DMS53 treated with DMSO at 0.1 percent for 48 hours (cell line): Measurements from ENCODE around the gene CHRND.

Source experiments
- DNase-seq: peaks from one replicate; lab custom pipeline; 2025; ENCODE audit not compliant: unreplicated experiment; lab: John Stamatoyannopoulos, UW

The CHRND gene

DNA sequence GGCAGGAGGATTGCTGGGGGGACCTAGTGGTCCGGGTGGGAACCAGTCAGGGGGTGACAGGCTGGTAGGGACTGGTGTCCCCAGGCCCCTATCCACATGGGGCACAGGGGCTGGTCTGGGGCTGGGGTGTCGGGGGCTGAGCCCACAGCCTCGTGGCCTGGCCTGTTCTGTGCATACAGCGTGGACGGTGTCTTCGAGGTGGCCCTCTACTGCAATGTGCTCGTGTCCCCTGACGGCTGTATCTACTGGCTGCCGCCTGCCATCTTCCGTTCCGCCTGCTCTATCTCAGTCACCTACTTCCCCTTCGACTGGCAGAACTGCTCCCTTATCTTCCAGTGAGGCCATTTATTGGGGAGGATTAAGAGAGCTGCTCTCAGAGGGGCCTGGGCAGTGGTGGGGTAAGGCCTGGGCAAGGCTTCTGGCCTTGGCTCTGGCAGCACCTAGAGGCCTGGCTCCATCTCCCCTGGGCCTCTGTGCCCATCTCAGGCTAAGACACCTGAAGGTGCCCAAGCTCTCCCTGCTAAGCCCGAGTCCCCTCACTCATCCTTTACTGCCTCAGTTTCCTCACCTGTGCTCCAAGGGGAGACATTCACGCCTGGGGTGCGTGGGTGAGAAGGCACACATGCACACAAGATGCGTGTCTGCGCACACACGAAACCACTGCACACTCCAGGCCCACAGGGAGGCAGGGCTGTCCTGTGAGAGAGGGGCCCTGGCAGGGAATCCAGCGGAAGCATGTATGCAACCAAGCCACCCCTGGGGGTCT lies 15.4 kb downstream of the CHRND start:
- DNase-seq, result no peak

DNA sequence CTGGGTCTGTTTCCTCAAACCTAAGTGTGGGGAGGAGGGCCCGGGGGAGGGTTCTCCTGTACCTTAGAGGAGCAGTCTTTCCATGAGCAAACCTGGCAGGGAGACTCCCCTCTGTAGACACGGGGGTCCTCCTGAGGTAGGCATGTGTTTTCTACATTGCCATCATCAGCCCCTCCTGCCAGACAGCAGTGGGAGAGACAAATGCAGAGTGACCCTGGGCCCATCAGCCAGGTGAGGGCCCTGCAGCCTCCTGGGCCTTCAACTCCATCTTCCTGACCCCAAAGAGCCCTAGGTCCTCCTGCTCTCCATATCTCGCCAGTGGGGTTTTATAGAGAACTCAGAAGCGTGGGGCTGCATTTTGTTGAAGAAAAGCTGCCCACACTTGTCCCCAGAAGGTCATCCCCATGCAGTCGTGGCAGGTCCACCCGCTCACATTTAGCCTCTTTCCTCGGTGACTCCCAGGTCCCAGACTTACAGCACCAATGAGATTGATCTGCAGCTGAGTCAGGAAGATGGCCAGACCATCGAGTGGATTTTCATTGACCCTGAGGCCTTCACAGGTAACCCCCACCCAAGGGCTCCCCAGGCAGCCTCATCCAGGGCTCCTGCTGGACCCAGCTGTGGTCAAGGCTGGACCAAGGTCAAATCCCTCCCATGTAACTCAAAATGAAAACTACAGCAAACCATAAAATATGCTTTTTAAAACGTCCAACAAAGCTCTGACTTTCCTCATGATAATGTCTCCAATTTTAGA lies 16.2 kb downstream of the CHRND start:
- no peak for DNase-seq

DNA sequence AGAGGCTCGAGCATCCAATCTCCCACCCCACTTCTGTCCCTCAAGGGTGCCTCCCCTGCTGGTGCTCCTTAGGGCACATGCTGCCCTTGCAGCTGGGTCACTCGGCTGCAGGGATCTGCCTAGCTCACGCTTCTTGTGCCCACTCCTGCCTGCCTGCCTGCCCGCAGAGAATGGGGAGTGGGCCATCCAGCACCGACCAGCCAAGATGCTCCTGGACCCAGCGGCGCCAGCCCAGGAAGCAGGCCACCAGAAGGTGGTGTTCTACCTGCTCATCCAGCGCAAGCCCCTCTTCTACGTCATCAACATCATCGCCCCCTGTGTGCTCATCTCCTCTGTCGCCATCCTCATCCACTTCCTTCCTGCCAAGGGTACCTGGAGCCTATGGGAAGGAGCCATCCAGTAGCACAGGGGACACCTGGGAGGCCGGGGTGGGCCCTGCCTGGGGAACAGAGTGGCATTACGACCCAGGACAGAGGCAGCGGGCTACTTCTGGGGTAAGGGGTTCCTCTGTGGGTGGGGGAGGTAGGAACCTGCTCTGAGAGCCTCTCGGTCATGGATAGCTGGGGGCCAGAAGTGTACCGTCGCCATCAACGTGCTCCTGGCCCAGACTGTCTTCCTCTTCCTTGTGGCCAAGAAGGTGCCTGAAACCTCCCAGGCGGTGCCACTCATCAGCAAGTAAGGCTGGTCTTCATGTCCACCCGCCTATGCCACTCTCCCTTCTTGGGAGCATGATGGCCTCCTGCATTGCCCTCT lies 16.9 kb downstream of the CHRND start:
- DNase-seq, result no peak

DNA sequence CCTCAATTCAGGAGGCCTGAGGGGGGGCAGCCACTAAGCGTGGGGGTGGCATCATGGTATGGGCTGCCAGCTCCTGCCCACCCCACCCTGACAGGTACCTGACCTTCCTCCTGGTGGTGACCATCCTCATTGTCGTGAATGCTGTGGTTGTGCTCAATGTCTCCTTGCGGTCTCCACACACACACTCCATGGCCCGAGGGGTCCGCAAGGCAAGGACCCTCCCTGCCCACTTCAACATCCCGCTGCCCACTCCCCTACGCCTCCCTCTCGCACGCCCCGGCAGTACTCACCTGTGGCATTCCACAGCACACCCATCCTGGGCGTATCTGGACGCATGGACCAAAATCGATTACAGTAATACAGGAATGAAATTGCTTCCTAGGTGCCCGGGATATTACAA lies 17.5 kb downstream of the CHRND start:
- DNase-seq, result no peak

DNA sequence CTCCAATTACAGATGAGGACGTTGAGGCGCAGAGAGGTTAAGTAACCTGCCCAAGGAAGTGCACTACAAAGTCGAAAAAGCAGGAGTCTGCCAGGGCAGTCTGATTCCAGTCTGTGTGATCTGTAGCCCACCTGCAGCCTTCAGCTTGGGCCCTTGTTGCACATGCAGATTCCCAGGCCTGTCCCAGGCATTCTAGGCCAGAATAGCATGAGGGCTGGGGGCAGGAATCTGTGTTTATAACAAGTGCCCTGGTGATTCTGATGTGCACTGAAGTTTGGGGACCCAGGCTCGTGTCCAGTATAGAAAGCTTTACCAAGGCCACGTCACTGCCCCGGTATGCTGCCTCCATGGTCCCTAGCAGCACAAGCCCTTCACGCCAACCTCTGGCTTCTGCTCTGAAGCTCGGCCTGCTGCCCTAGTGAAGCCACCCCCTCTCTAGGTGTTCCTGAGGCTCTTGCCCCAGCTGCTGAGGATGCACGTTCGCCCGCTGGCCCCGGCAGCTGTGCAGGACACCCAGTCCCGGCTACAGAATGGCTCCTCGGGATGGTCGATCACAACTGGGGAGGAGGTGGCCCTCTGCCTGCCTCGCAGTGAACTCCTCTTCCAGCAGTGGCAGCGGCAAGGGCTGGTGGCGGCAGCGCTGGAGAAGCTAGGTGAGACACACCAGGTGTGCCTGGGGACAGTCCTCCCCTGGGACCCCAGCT lies 18.1 kb downstream of the CHRND start:
- no peak for DNase-seq

DNA sequence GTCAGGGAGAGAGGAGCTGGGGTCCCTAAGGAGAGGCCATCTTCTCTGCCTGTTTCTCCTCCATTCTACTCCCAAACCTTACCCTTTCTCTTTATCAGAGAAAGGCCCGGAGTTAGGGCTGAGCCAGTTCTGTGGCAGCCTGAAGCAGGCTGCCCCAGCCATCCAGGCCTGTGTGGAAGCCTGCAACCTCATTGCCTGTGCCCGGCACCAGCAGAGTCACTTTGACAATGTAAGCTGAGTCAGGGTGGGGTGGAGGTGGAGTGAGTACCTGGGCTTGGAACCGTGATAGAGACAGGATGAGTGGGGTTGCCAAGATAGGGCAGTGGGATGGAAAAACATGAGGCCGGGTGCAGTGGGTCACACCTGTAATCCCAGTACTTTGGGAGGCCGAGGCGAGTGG lies 18.7 kb downstream of the CHRND start:
- no peak for DNase-seq

DNA sequence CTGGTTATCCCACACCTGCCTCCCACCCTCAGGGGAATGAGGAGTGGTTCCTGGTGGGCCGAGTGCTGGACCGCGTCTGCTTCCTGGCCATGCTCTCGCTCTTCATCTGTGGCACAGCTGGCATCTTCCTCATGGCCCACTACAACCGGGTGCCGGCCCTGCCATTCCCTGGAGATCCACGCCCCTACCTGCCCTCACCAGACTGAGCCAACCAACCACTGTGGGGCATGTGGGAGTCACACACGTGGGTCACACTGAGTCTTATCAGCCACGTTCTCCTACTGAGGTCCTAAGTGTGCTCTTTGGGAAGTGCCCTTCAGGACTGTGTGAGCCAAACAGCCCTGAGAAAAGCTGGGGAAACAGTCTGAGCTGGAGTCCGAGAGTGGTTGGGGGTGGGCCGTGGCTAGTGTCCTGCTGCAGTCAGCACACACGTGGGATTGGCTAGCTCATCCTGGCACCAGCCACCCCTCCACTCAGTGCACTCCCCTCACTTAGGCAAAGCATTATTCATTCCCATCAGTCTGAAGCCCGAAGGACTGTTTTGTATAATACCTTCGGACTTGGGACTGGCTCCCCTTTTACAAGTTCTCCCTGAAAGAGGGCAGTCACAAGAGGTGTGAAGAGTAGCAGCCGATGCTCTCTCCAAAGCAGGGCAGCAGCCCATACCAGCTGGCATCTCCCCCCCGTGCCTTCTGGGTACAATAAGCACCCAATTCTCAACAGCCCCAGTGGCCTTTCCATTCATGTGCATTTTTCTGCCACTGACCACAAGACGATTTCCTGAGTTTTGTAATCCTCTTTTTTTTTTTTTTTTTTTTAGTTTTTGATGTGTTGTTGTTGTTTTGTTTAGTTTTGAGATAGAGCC lies 19.8 kb downstream of the CHRND start:
- DNase-seq, result no peak

DNA sequence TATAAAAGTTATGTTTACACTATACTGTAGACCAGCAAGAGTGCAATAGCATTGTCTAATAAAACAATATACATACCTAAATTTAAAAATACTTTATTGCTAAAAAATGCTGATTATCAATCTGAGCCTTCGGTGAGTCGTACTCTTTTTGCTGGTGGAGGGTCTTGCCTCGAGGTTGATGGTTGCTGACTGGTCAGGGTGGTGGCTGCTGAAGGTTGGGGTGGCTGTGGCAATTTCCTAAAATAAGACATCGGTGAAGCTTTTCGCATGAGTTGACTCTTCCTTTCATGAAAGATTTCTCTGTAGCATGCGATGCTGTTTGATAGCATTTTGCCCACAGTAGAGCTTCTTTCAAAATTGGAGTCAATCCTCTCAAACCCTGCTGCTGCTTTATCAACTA lies 22.0 kb downstream of the CHRND start:
- no peak for DNase-seq

DNA sequence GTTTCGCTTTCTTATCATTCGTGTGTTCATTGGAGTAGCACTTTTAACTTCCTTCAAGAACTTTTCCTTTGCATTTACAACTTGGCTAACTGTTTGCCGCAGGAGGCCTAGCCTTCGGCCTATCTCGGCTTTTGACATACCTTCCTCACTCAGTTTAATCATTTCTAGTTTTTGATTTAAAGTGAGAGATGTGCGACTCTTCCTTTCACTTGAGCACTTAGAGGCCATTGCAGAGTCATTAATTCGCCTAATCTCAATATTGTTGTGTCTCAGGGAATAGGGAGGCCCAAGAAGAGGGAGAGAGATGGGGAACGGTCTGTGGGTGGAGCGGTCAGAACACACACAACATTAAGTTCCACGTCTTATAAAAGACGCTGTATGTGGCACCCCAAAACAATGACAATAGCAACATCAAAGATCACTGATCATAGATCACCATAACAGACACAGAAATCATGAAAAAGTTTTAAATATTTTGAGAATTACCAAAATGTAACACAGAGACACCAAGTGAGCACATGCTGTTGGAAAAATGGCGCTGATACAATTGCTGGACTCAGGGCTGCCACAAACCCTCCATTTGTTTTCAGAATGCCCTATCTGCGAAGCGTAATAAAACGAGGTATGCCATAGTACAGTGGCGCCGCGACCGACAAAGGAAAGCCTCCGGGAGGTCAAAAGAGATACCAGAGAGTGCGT lies 23.8 kb downstream of the CHRND start:
- no peak for DNase-seq

DNA sequence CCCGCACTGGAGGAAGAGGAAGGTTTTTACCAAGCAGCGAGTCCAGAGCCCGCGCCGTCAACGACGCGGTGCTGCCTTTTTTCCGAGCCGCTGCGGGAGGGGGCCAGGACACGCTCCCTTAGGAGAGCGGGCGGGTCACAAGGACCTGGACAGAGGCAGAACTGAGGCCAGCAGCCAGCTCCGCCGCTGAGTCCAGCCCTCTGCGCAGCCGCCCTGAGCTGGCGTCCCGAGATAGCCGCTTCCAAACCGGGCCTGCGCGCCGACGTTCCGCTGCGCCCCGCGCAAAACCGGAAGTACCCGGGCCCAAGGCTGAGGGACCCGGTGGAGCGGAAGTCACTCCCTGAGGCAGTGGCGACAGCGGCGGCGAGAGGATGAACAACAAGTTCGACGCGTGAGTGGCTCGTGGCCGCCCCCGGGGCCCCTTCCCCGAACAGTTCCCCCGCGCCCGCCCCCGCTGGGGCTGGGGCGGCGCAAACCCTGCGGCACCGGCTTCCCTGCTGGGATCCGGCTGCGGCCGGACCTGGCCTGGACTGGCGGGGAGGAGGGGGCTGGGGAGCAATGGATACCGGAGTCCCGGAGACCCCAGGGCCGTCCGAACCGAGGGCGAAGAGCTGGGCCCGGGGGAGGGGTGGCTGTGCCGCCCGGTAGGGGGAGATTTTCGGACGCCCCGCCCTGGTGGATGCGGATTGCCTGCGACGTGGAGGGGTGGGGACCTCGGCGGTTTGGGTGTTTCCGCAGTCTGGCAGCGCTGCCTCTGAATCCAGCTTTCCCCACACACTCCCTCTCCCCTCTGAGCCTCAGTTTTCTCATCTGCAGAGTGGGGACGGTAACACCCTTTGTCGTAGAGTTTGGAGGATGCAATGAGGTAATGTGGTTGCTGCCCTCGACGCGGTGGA lies 24.6 kb downstream of the CHRND start, which contains the start of the genes EIF4E2 and TIGD1:
Gene EIF4E2 (plus strand): TSS at position 336 of the 896 bp plus-strand sequence. CDS start 36 bp downstream, at position 372.
Gene TIGD1 (minus strand): TSS at position 204 of the 896 bp plus-strand sequence. CDS start 675 bp downstream, outside the sequence.
- peak; percentile 77 for DNase-seq

DNA sequence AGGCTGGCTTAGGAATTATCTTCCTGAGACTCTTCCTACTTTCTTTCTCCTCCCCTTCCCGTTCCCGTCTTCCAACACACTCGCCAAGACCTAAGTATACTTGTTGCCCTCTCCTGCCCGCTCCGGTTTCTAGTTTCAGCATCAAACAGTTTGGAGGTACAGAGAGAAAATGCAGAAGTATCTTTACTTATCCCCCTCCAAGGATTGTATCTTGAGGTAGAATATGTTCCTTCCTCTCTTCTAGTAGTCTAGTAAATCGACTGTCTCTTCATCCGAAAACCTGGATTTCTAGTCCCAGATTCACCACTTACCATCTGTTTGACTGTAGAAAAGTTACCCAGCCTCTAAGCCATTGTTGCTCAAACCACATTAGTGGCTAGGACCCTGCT lies 25.3 kb downstream of the CHRND start:
- no peak for DNase-seq

DNA sequence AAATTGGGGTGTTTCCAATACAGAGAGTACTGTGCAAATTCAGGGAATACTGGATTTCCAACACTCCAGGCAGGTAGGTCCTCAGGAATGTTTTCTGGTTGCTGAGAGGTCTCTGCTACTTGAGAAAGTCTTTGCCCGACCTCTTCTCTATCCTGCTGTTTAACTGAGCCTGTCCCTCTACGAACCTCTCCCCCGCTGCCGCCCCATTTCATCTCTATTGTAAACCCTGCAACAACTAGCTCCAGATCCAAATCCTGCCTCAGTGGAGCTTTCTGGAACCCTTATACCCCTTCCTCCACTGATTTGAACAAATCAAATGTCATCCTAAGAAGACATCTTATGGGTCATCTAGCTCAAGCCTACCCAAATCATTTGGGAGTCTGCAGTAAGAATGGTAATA lies 25.8 kb downstream of the CHRND start:
- DNase-seq, result no peak

DNA sequence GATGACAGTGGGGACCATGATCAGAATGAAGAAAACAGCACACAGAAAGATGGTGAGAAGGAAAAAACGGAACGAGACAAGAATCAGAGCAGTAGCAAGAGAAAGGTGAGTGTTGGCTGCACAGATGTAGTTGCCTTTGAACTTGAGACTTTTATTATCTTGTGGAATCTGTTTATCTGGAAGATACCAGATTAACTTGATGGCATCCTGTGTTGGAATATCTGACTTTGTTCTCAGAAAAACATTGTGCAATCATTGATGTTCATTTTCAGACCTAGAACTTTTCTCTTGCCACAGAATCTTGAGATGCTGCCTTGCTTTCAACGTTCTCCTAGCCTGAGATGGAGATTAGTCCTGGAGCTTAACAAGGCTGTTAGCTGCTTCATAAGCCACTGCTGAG lies 30.5 kb downstream of the CHRND start:
- DNase-seq, result no peak

DNA sequence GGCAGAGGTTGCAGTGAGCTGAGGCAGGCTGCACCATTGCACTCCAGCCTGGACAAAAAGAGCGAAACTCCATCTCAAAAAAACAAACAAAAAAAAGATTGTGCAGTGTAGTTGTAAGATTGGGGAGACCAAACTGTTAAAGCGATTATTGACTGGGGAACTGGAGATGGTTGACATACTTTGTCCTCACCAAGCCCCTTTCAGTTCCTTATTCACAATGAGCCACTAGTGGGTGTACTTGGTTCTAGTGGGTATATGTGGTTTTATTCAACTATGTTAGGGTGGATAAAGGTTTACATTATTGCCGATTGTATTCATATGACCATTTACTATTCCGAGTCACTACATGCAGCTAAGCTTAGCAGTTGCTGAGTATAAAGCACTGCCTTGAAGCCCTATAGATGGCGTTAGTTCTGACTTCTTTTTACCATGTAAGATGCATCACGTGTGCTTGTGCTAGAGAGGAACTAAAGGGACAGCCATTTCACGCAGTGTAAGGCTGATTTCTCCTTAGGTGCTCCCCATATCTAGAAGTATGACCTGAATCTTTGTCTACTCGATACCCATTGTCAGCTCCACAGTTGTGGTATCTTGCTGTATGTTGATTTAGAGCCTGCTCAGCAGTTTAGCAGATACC lies 36.7 kb downstream of the CHRND start:
- DNase-seq, result no peak

DNA sequence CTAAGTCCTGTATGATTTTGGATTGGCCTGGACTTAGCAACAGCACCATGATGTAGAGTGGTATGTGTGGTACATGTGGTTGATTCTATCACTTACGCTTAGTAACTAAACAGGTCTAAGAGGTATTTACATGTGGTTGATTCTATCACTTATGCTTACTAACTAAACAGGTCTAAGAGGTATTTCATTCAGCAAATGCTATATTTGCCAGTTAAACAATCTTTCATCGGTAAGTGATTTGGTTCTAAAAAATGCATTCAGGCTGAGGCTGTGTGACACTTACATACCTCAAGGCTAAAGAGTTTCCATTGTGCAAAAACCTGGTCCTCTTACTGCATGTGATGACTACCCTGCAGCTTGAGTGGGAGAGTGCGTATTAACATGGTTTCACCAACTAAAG lies 37.6 kb downstream of the CHRND start:
- DNase-seq, result no peak

DNA sequence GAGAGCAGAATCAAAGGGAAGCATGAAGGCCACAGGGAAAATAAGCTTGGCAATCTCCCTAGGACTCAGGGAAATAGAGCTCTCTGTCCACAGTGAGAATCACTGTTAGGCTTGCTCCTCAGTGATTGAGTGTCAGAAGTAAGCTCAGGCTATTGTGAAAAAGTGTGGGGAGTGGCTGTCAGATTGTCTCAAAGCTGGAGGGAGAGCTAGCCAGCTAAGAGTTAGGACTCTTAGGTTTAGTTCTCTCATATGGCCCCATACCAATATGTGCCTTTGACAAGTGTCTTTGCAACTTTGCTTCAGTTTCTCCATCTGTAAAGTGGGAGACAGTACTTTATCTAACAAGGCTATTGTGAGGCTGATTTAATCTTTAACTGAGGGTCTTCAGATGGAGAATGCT lies 41.8 kb downstream of the CHRND start:
- no peak for DNase-seq

DNA sequence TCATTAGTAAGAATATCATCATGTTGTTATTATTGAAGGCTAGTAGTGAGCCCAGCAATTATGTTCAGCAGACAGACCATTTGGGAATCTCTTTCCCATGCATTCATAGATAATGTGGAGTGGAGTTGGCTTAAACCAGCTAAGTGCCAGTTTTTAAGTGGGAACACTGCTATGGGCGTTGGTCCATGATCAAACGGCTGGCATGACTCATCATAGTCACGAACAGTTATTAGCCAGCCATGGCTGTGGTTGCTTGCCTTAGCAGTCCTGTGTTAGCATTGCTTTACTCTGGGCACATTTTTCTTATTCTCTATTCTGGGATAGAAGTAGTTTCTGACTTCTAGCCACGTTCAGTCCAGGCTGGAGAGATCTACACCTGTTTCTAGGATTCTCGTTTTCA lies 42.2 kb downstream of the CHRND start:
- DNase-seq, result peak; percentile 25

DNA sequence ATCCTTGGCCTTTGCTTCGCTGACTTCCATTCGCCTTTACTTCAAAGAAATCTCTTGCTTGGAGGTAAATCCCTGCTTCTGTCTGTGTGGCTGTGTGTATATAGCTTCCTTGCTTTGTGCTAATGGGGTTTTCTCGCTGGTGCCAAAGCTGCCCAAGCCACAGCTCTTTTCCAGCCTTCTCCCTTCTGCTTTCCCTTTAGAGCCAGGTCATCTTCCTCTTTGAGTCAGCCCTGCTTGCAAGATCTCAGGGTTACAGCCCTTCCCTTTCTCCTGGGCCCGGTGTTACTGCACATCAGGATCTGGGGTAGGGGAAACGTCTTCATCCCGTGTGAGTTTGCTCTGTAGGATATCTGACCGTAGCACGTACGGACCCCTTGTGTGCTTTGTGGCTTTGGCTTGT lies 43.6 kb downstream of the CHRND start:
- no peak for DNase-seq
